ENCODE data around the gene ERRFI1.

DNA sequence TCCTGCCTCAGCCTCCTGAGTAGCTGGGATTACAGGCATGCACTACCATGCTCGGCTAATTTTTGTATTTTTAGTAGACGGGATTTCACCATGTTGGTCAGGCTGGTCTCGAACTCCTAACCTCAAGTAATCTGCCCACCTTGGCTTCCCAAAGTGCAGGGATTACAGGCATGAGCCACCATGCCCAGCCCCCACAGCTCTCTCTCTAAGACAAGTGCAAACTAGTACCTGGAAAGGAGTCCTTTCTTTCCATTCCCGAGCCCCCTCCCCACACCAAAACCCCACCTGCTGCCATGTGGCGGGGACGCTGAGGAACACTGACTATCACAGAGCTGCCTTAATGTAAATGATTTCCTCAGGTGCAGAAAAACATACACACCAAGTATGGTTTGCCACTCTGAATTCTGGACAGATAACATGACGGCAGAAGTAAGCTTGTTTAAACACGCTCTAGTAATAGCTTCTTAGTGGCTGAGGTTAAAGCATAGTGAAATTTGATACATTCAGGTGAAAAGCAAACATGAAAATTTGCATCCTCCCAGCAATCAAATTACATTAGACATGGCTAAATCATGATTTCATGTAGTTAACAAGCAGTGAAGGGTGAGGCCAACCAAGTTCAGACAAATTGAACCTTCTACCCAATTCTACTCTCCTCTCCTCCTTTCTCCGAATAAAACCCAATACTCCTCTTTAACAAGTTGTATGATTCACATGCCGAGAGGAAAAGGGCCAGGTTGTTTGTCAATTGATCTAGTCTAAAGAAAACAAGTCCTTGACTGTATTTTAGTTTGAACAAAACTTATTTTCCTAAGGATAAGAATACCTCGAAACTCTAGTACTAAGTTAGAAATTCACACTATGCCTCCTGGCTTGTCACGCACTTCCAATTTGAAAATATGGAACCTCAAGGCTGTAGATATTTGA, 19.8 kb downstream of the ERRFI1 start:
- TF ChIP-seq, protein P1, sequence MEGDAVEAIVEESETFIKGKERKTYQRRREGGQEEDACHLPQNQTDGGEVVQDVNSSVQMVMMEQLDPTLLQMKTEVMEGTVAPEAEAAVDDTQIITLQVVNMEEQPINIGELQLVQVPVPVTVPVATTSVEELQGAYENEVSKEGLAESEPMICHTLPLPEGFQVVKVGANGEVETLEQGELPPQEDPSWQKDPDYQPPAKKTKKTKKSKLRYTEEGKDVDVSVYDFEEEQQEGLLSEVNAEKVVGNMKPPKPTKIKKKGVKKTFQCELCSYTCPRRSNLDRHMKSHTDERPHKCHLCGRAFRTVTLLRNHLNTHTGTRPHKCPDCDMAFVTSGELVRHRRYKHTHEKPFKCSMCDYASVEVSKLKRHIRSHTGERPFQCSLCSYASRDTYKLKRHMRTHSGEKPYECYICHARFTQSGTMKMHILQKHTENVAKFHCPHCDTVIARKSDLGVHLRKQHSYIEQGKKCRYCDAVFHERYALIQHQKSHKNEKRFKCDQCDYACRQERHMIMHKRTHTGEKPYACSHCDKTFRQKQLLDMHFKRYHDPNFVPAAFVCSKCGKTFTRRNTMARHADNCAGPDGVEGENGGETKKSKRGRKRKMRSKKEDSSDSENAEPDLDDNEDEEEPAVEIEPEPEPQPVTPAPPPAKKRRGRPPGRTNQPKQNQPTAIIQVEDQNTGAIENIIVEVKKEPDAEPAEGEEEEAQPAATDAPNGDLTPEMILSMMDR (IDR thresholded peaks at IDR 0.05) = no peak
- TF ChIP-seq POLR2A (IDR thresholded peaks at IDR 0.05) = no peak

Data from uterus (tissue), 2 donors.